Natural killer cell (primary cell): ENCODE data around the gene CCDC13. TPM values are rescaled to one million over a fixed set of nuclear protein-coding genes. Genes with fewer than 3 reads are reported as not detected.

Experiments used
- ATAC-seq, 3 donors: fragments of 150-1000 bp in 2 of 3; fragments of 200-7000 bp in 1 of 3; cut with Tn5 transposase; 1 replicate in 1 of 3; 2 replicates in 2 of 3; pipeline ENCODE4 v1.10.0; 2021; ENCODE audit warnings: mild to moderate bottlenecking in 2 of 3, moderate library complexity in 2 of 3
- DNase-seq, 2 donors: peaks; one replicate each; pipeline versions ENCODE4 v3.0.0 to v3.0.0-alpha.2; 2013 to 2021; ENCODE audit warnings: mixed read lengths in 1 of 2
- H3K27ac ChIP-seq: one replicate; pipeline ENCODE4 v1.5.1; 2013; ENCODE audit warnings: mild to moderate bottlenecking, low read length
- H3K27me3 ChIP-seq: one replicate; pipeline ENCODE4 v1.6.1; 2013; ENCODE audit warnings: low read length; ENCODE audit not compliant: control insufficient read depth, insufficient read depth
- H3K36me3 ChIP-seq: one replicate; pipeline ENCODE4 v1.6.1; 2013; ENCODE audit warnings: low read length; ENCODE audit not compliant: control insufficient read depth, insufficient read depth
- H3K4me1 ChIP-seq: one replicate; pipeline ENCODE4 v1.6.1; 2013; ENCODE audit warnings: low read length; ENCODE audit not compliant: control insufficient read depth, insufficient read depth
- H3K4me3 ChIP-seq: one replicate; pipeline ENCODE4 v1.5.1; 2013; ENCODE audit warnings: low read length
- H3K9me3 ChIP-seq: one replicate; pipeline ENCODE4 v1.6.1; 2013; ENCODE audit warnings: low read length; ENCODE audit not compliant: control insufficient read depth, insufficient read depth
- H3K27ac Mint-ChIP-seq, 2 donors: one replicate each; pipeline ENCODE4 v1.8.0; 2022; ENCODE audit warnings: mild to moderate bottlenecking in 2 of 2, mixed read lengths in 2 of 2, moderate library complexity in 1 of 2
- H3K27me3 Mint-ChIP-seq, 2 donors: one replicate each; pipeline ENCODE4 v1.8.0; 2022; ENCODE audit warnings: low read depth in 2 of 2, mixed read lengths in 2 of 2
- H3K36me3 Mint-ChIP-seq: one replicate; pipeline ENCODE4 v1.8.0; 2022; ENCODE audit warnings: mixed read lengths
- H3K4me1 Mint-ChIP-seq, 2 donors: one replicate each; pipeline ENCODE4 v1.8.0; 2022; ENCODE audit warnings: mixed read lengths in 2 of 2
- H3K4me3 Mint-ChIP-seq: one replicate; pipeline ENCODE4 v1.8.0; 2022; ENCODE audit warnings: mild to moderate bottlenecking, moderate library complexity, mixed read lengths
- H3K9me3 Mint-ChIP-seq, 2 donors: one replicate each; pipeline ENCODE4 v1.8.0; 2022; ENCODE audit warnings: mixed read lengths in 2 of 2
- WGBS: methylation state at CpG from one replicate; pipeline ENCODE4 v1.1.7; 2013; ENCODE audit warnings: missing lambda C conversion rate; ENCODE audit not compliant: insufficient coverage; 5-methylcytosine and 5-hydroxymethylcytosine counted together
- intact Hi-C: fragments of 100-400 bp; cut with micrococcal nuclease; formaldehyde crosslinking; loops from one replicate; pipeline ENCODE4 v1.14.2; 2022
- total RNA-seq, 4 donors: library from RNA; stranded (reverse); fragments of 120-200 nt in 1 of 4; gene quantifications; one replicate each; pipeline versions ENCODE4 v1.2.3 to v1.2.4, GENCODE V29; 2013 to 2022
- TF ChIP-seq, protein P1 (sequence below): fragments of 200-600 bp; IDR thresholded peaks from one replicate; pipeline ENCODE4 v1.8.0; 2022; ENCODE audit warnings: antibody characterized with exemption

CCDC13 gene
- total RNA-seq, 3 donors from 2014 or later (not counting 1 experiment from before 2014, with no cell fraction given): 0.35 to 0.88 (median 0.47) TPM

DNA sequence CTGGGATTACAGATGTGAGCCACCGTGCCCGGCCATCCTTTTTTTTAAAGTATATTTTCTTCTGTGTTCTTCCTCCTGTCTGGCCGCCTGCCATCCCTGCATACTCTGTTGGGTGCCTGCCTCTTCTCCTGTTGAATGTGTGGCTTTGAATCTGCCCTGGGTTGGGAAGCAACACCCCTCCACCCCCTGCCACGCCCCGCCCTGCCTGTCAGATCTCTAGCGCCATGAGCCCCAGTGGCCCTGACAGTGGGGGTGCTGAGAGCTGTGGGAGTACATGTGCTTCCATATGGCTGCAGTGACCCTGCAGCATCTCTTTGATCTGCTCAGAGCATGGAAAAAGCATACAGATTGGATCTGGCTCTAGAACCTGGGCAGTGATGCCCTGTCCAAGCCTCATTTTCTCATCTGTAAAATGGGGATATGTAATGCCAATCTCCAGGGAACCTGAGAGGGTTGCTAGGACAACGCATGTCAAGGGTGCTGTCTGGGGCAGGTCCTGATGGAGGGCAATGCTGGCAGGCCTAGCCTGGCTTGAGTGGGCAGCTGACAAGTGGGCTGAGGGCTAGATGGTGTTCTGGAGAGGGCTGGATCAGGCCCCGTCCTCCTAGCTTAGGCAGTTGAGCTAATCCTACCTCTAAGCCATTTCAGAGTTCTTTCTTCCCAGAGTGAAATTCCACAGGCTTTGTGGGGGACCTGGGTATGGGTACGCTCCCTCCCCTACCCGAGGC, 23.9 kb downstream of the CCDC13 start:
- no peaks in the 10 kb centered on the region for H3K27me3 ChIP-seq
- intact Hi-C loops: no loop called here
- H3K4me1 Mint-ChIP-seq: no peaks in the 10 kb centered on the region
- H3K27ac Mint-ChIP-seq: no peak overlapping the region
- no peaks in the 10 kb centered on the region for H3K36me3 ChIP-seq
- H3K36me3 Mint-ChIP-seq: no peaks in the 10 kb centered on the region
- no peaks in the 10 kb centered on the region for H3K27me3 Mint-ChIP-seq
- TF ChIP-seq, protein P1, sequence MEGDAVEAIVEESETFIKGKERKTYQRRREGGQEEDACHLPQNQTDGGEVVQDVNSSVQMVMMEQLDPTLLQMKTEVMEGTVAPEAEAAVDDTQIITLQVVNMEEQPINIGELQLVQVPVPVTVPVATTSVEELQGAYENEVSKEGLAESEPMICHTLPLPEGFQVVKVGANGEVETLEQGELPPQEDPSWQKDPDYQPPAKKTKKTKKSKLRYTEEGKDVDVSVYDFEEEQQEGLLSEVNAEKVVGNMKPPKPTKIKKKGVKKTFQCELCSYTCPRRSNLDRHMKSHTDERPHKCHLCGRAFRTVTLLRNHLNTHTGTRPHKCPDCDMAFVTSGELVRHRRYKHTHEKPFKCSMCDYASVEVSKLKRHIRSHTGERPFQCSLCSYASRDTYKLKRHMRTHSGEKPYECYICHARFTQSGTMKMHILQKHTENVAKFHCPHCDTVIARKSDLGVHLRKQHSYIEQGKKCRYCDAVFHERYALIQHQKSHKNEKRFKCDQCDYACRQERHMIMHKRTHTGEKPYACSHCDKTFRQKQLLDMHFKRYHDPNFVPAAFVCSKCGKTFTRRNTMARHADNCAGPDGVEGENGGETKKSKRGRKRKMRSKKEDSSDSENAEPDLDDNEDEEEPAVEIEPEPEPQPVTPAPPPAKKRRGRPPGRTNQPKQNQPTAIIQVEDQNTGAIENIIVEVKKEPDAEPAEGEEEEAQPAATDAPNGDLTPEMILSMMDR: no peak
- H3K9me3 ChIP-seq: no peaks in the 10 kb centered on the region
- ATAC-seq (no peak), DNase-seq (no peak)
- no peak overlapping the region for H3K4me3 ChIP-seq
- WGBS: 94% methylated on average over 10 of the region's 10 CpGs
- peaks cover 6% of the 10 kb centered on the region for H3K4me1 ChIP-seq
- H3K4me3 Mint-ChIP-seq: no peak overlapping the region
- no peaks in the 10 kb centered on the region for H3K9me3 Mint-ChIP-seq
- H3K27ac ChIP-seq: no peak overlapping the region

DNA sequence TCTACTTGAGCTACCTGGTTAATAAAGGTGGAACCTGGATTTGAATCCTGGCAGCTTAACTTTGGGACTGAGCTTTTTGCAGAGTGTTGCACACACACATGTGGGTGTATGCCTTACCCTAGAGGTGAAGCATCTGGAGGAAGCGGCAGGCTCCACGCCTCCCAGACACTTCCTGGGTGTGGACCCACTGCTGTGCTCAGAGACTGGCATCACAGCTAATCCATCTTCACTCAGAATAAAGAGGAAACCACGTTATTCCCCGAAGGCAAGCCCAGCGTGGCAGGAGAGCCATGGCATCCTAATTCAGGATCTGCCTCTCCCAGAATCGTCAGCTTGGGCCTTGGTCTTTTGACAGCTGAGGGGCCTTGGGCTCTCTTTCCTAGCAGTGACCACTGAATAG, 25.5 kb downstream of the CCDC13 start:
- Histone ChIP-seq H3K27ac (no peak overlapping the region), H3K36me3 (no peaks in the 10 kb centered on the region), H3K4me1 (peaks cover 6% of the 10 kb centered on the region), H3K4me3 (no peak overlapping the region), H3K9me3 (no peaks in the 10 kb centered on the region), H3K27me3 (no peaks in the 10 kb centered on the region)
- ATAC-seq (peak in 1 of 3 donors; percentile 29), DNase-seq (peak in 1 of 2 donors; percentile 51)
- Mint-ChIP-seq H3K4me1 (no peaks in the 10 kb centered on the region), H3K27me3 (no peaks in the 10 kb centered on the region), H3K36me3 (no peaks in the 10 kb centered on the region), H3K9me3 (no peaks in the 10 kb centered on the region), H3K4me3 (no peak overlapping the region), H3K27ac (no peak overlapping the region)
- WGBS: 48% methylated on average over 6 of the region's 6 CpGs
- TF ChIP-seq, protein P1: no peak
- intact Hi-C loops: no loop called here

DNA sequence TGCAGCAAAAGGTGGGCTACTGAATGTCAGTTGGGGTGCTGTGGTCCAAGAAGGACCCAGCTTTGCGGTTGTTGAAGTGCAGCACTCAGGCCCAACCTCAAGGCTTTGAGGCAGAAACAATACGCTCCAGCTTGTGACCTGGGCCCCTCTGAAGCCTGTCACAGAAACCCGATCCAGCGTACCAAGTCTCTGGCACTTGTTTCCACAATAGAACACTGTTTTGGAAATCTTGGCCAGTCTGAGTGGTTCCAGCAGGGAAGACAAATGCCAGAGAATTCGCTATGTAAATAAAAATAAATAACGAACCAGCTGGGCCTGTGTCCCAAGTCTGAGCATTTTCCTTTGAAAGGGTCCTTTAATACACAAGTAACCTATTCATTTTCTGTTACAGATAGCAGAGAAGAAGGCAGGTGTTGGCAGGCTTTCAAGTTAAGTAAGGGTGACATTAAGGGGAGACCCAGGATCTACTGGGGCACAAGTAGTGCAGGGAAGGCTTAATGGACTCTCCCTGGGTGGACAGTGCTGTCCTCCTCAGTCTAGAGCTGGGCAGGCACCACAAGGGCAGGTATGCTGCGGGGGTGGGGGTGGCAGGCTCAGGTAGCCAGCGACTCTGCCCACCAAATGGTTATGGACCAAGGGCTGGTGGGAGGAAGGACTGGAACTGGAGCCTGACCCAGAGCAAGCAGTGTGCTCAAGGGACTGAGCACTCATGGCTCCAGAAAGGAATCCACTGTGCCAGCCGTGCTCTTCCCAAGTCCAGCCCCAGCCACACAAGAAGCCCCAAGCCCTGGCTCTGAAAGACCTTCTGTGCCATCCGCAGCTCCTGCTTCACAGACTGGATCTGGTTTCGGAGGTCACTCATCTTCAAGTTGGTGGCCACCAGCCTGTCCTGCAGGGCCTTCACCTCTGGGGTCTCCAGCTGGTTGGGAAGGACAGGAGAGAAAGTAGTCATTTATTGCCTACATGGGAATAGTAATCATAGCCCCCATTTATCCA, 26.3 kb downstream of the CCDC13 start:
- TF ChIP-seq, protein P1: no peak
- H3K4me1 ChIP-seq: peaks cover 6% of the 10 kb centered on the region
- intact Hi-C loops: no loop called here
- no peak overlapping the region for H3K4me3 ChIP-seq
- no peaks in the 10 kb centered on the region for H3K4me1 Mint-ChIP-seq
- H3K36me3 ChIP-seq: no peaks in the 10 kb centered on the region
- WGBS: 95% methylated on average over 11 of the region's 11 CpGs
- no peaks in the 10 kb centered on the region for H3K27me3 ChIP-seq
- H3K27ac Mint-ChIP-seq: no peak overlapping the region
- DNase-seq (no peak), ATAC-seq (no peak)
- H3K4me3 Mint-ChIP-seq: no peak overlapping the region
- H3K27ac ChIP-seq: no peak overlapping the region
- no peaks in the 10 kb centered on the region for H3K9me3 Mint-ChIP-seq
- no peaks in the 10 kb centered on the region for H3K27me3 Mint-ChIP-seq
- no peaks in the 10 kb centered on the region for H3K9me3 ChIP-seq
- H3K36me3 Mint-ChIP-seq: no peaks in the 10 kb centered on the region
